Measurements from ENCODE around the gene ALOXE3.

Gene ALOXE3

GRCh38 chr17:8072729-8073461, 45.4 kb downstream of the ALOXE3 start:
- Histone ChIP-seq H3K79me1 (ENCODE audit: low read length) (no peaks in the 10 kb centered on the region), H3K9me3 (ENCODE audit: insufficient read depth, low read depth, low read length) (peaks cover 3% of the 10 kb centered on the region)
- WGBS (ENCODE audit: extremely low coverage, insufficient coverage, insufficient read length), result no CpG with 5 or more reads among the region's 40 CpGs

GRCh38 chr17:8072341-8072728, 46.0 kb downstream of the ALOXE3 start:
- Histone ChIP-seq H3K4ac (ENCODE audit: low read depth, low read length) (no peak overlapping the region), H2BK5ac (ENCODE audit: low read depth, low read length, poor library complexity) (no peak overlapping the region), H3K4me3 (ENCODE audit: low read depth, low read length) (no peak overlapping the region), H3K79me1 (ENCODE audit: low read length) (no peaks in the 10 kb centered on the region), H4K12ac (ENCODE audit: low read depth, low read length) (no peak overlapping the region), H2BK120ac (ENCODE audit: insufficient read depth, low read length, poor library complexity) (no peak overlapping the region), H2AFZ (ENCODE audit: insufficient read depth, low read length, poor library complexity) (no peak overlapping the region), H2AK5ac (ENCODE audit: low read length) (no peak overlapping the region), H3K18ac (ENCODE audit: low read length) (no peak overlapping the region), H4K91ac (ENCODE audit: low read depth, low read length) (no peak overlapping the region), H3K9me3 (ENCODE audit: insufficient read depth, low read depth, low read length) (peaks cover 3% of the 10 kb centered on the region), H3K36me3 (ENCODE audit: control insufficient read depth in 1 of 2, insufficient read depth in 2 of 2, low read length in 2 of 2) (no peaks in the 10 kb centered on the region), H3K4me2 (ENCODE audit: low read length) (no peak overlapping the region), H4K8ac (ENCODE audit: low read depth, low read length) (no peak overlapping the region), H3K14ac (ENCODE audit: low read length) (no peak overlapping the region), H3K27ac (ENCODE audit: low read depth, low read length) (no peak overlapping the region), H3K79me2 (ENCODE audit: control insufficient read depth, insufficient read depth, low read length, poor library complexity) (no peaks in the 10 kb centered on the region), H3K23ac (ENCODE audit: low read length) (no peak overlapping the region), H3K4me1 (ENCODE audit: control insufficient read depth in 1 of 2, insufficient read depth in 2 of 2, low read length in 2 of 2) (no peaks in the 10 kb centered on the region), H2BK12ac (ENCODE audit: low read length) (no peak overlapping the region), H3K9ac (ENCODE audit: low read length) (no peak overlapping the region), H3K27me3 (ENCODE audit: insufficient read depth, low read length) (peaks cover 46% of the 10 kb centered on the region)
- no peak for DNase-seq
- no CpG with 5 or more reads among the region's 28 CpGs for WGBS (ENCODE audit: extremely low coverage, insufficient coverage, insufficient read length)

More at GRCh38 chr17:8072729-8073461, 45.4 kb downstream of the ALOXE3 start:
- H3K4me2 ChIP-seq (ENCODE audit: low read length), result no peak overlapping the region
- DNase-seq, result no peak
- no peak overlapping the region for H2BK120ac ChIP-seq (ENCODE audit: insufficient read depth, low read length, poor library complexity)
- no peaks in the 10 kb centered on the region for H3K4me1 ChIP-seq (ENCODE audit: control insufficient read depth in 1 of 2, insufficient read depth in 2 of 2, low read length in 2 of 2)
- H3K9ac ChIP-seq (ENCODE audit: low read length), result no peak overlapping the region
- no peak overlapping the region for H4K91ac ChIP-seq (ENCODE audit: low read depth, low read length)
- no peaks in the 10 kb centered on the region for H3K79me2 ChIP-seq (ENCODE audit: control insufficient read depth, insufficient read depth, low read length, poor library complexity)
- H3K4ac ChIP-seq (ENCODE audit: low read depth, low read length), result no peak overlapping the region
- H3K36me3 ChIP-seq (ENCODE audit: control insufficient read depth in 1 of 2, insufficient read depth in 2 of 2, low read length in 2 of 2), result no peaks in the 10 kb centered on the region
- H3K4me3 ChIP-seq (ENCODE audit: low read depth, low read length), result no peak overlapping the region
- no peak overlapping the region for H4K8ac ChIP-seq (ENCODE audit: low read depth, low read length)
- no peak overlapping the region for H3K27ac ChIP-seq (ENCODE audit: low read depth, low read length)
- H2BK5ac ChIP-seq (ENCODE audit: low read depth, low read length, poor library complexity), result no peak overlapping the region
- no peak overlapping the region for H2BK12ac ChIP-seq (ENCODE audit: low read length)
- no peak overlapping the region for H4K12ac ChIP-seq (ENCODE audit: low read depth, low read length)
- no peak overlapping the region for H3K18ac ChIP-seq (ENCODE audit: low read length)
- H2AFZ ChIP-seq (ENCODE audit: insufficient read depth, low read length, poor library complexity), result no peak overlapping the region
- no peak overlapping the region for H3K14ac ChIP-seq (ENCODE audit: low read length)
- no peak overlapping the region for H2AK5ac ChIP-seq (ENCODE audit: low read length)
- H3K23ac ChIP-seq (ENCODE audit: low read length), result no peak overlapping the region
- H3K27me3 ChIP-seq (ENCODE audit: insufficient read depth, low read length), result peaks cover 46% of the 10 kb centered on the region

DNA sequence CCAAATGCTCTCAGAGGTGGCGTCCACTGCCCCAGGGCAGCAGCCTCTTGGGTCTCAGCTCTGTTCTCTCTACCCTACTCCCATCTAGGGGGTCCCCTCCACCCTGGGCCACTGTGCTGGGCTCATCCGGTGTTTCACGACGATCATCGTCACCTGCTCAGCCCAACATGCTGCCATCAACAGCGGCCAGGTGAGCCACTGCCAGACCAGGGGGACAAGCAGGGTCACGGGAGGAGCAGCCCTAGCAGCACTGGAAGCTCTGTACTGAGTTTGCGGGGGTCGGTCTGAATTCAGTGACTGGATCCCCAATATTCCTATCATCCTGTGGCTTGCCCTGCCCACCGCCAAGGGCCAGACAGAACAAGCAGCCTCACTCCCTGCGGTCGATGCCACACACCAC, 46.8 kb downstream of the ALOXE3 start:
- Histone ChIP-seq H3K18ac (ENCODE audit: low read length) (no peak overlapping the region), H2BK12ac (ENCODE audit: low read length) (no peak overlapping the region), H2BK5ac (ENCODE audit: low read depth, low read length, poor library complexity) (no peak overlapping the region), H3K27ac (ENCODE audit: low read depth, low read length) (no peak overlapping the region), H3K4me2 (ENCODE audit: low read length) (no peak overlapping the region), H4K12ac (ENCODE audit: low read depth, low read length) (no peak overlapping the region), H4K91ac (ENCODE audit: low read depth, low read length) (no peak overlapping the region), H2BK120ac (ENCODE audit: insufficient read depth, low read length, poor library complexity) (no peak overlapping the region), H3K23ac (ENCODE audit: low read length) (no peak overlapping the region), H3K14ac (ENCODE audit: low read length) (no peak overlapping the region), H3K79me1 (ENCODE audit: low read length) (no peaks in the 10 kb centered on the region), H3K79me2 (ENCODE audit: control insufficient read depth, insufficient read depth, low read length, poor library complexity) (no peaks in the 10 kb centered on the region), H4K8ac (ENCODE audit: low read depth, low read length) (no peak overlapping the region), H3K27me3 (ENCODE audit: insufficient read depth, low read length) (peaks cover 48% of the 10 kb centered on the region), H3K4me1 (ENCODE audit: control insufficient read depth in 1 of 2, insufficient read depth in 2 of 2, low read length in 2 of 2) (no peaks in the 10 kb centered on the region), H3K9ac (ENCODE audit: low read length) (no peak overlapping the region), H2AK5ac (ENCODE audit: low read length) (no peak overlapping the region), H2AFZ (ENCODE audit: insufficient read depth, low read length, poor library complexity) (no peak overlapping the region), H3K36me3 (ENCODE audit: control insufficient read depth in 1 of 2, insufficient read depth in 2 of 2, low read length in 2 of 2) (no peaks in the 10 kb centered on the region), H3K4me3 (ENCODE audit: low read depth, low read length) (no peak overlapping the region), H3K4ac (ENCODE audit: low read depth, low read length) (no peak overlapping the region), H3K9me3 (ENCODE audit: insufficient read depth, low read depth, low read length) (peaks cover 3% of the 10 kb centered on the region)
- no CpG with 5 or more reads among the region's 12 CpGs for WGBS (ENCODE audit: extremely low coverage, insufficient coverage, insufficient read length)
- no peak for DNase-seq

GRCh38 chr17:8069587-8069860, 48.8 kb downstream of the ALOXE3 start:
- H3K79me2 ChIP-seq (ENCODE audit: control insufficient read depth, insufficient read depth, low read length, poor library complexity), result no peaks in the 10 kb centered on the region
- no peak overlapping the region for H2BK12ac ChIP-seq (ENCODE audit: low read length)
- peaks cover 4% of the 10 kb centered on the region for H3K9me3 ChIP-seq (ENCODE audit: insufficient read depth, low read depth, low read length)
- H3K9ac ChIP-seq (ENCODE audit: low read length), result no peak overlapping the region
- no peak overlapping the region for H3K18ac ChIP-seq (ENCODE audit: low read length)
- H3K4me2 ChIP-seq (ENCODE audit: low read length), result no peak overlapping the region
- H3K23ac ChIP-seq (ENCODE audit: low read length), result no peak overlapping the region
- H3K4me3 ChIP-seq (ENCODE audit: low read depth, low read length), result no peak overlapping the region
- H3K4me1 ChIP-seq (ENCODE audit: control insufficient read depth in 1 of 2, insufficient read depth in 2 of 2, low read length in 2 of 2), result no peaks in the 10 kb centered on the region
- no peak overlapping the region for H2AFZ ChIP-seq (ENCODE audit: insufficient read depth, low read length, poor library complexity)
- H3K79me1 ChIP-seq (ENCODE audit: low read length), result no peaks in the 10 kb centered on the region
- no peak overlapping the region for H4K8ac ChIP-seq (ENCODE audit: low read depth, low read length)
- H2AK5ac ChIP-seq (ENCODE audit: low read length), result no peak overlapping the region
- no peak for DNase-seq
- no peak overlapping the region for H3K4ac ChIP-seq (ENCODE audit: low read depth, low read length)
- no peak overlapping the region for H2BK120ac ChIP-seq (ENCODE audit: insufficient read depth, low read length, poor library complexity)
- H3K27ac ChIP-seq (ENCODE audit: low read depth, low read length), result no peak overlapping the region
- no peak overlapping the region for H2BK5ac ChIP-seq (ENCODE audit: low read depth, low read length, poor library complexity)
- H3K14ac ChIP-seq (ENCODE audit: low read length), result no peak overlapping the region
- no peaks in the 10 kb centered on the region for H3K36me3 ChIP-seq (ENCODE audit: control insufficient read depth in 1 of 2, insufficient read depth in 2 of 2, low read length in 2 of 2)
- peaks cover 45% of the 10 kb centered on the region for H3K27me3 ChIP-seq (ENCODE audit: insufficient read depth, low read length)
- no peak overlapping the region for H4K91ac ChIP-seq (ENCODE audit: low read depth, low read length)
- no peak overlapping the region for H4K12ac ChIP-seq (ENCODE audit: low read depth, low read length)
- WGBS (ENCODE audit: extremely low coverage, insufficient coverage, insufficient read length), result no CpG with 5 or more reads among the region's 3 CpGs

All from trophoblast cell (in vitro differentiated cells and primary cell).